ENCODE results near the gene GGACT.
A peak's percentile ranks its signal among the peaks of the same experiment; 100 is the strongest.
"Not testable (repeated sequence)": the region's sequence is repeated elsewhere in the genome, so short reads cannot be mapped to it uniquely, and the experiment has no call there.

Gene GGACT

DNA sequence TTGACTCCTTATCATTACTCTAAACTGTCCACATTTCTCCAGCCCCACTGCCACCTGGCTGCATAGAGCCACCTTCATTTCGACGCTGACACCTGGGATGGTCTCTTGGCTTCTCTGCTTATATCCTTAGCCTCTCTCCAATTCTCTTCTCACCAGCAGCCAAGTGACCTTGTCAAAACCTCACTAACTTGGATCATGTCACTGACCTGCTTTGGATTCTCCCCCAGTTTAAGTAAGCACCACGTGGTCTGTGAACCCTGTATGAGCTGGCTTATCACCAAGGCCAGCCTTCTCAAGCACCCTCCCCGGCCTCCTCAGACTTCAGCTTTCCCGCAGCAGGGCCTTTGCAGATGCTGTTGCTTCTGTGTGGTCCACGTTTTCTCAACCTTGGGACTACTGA is 12.3 kb upstream of the GGACT start:
- DNase-seq = no peak

DNA sequence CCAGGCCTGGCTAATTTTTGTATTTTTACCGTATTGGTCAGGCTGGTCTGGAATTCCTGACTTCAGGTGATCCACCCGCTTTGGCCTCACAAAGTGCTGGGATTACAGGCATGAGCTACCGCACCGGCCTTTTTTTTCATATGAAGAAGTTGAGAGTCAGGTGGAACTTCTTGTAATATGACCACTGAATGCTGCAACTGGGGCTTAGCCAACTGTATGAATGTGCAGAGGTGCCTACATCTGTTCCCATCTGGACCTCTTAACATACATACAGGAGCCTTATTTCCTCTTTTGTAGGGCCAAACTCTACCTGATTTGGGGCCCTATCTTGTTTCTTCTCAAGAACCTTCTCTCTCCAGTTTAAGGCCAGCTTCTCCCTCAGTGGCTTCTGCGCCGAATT is 11.9 kb upstream of the GGACT start:
- no peak for DNase-seq

DNA sequence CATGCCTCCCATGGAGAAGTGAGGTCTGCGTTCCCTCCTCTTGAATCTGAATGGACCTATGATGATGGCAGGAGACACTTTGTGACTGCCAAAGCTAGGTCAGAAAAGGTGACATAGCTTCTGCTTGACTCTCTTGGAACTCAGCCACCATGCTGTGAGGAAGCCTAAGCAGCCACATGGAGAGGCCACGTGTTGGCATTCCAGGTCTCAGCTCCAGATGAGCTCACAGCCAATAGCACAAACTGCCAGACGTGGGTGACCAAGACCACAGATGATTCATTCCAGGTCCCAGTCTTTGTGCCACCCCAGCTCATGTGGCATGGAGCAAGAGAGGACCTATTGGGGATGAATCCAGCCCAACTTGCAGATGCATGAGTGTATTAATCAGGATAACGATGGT is 8.7 kb upstream of the GGACT start:
- no peak for DNase-seq

DNA sequence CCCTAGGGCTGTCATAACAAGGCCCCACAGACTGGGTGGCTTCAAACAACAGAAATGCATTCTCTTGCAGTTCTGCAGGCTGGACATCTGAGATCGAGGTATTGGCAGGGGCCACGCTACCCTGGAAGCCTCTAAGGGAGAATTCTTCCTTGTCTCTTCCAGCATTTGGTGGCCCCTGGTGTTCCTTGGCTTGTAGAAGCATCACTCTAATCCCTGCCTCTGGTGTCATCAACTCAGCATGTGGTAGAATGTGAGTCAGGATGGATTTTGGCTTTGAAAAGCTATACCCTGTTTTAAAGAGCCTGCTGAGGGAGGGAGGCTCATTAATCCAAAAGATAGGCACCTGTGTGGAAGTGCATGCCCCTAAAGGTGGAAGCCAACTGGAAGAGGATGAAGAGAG is 7.9 kb upstream of the GGACT start:
- DNase-seq = no peak

DNA sequence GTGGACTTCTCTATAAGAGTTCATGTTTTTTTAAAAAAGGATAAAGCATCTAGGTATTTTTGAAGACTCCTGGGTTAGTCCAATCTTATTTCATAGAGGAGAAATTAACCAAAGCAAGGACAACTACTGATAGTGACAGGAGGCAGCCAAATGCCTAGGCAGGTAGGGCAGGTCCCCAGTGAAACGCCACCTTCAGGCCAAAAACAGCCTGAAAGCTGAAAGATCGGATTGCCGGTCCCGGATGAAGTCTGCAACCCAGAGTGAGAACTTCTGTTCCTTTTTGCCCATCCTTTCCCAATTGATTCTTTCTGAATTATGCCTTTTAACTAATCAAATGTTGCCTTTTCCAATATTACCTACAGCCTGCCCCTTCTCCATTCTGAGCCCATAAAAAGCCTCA is 6.1 kb upstream of the GGACT start:
- no peak for DNase-seq

DNA sequence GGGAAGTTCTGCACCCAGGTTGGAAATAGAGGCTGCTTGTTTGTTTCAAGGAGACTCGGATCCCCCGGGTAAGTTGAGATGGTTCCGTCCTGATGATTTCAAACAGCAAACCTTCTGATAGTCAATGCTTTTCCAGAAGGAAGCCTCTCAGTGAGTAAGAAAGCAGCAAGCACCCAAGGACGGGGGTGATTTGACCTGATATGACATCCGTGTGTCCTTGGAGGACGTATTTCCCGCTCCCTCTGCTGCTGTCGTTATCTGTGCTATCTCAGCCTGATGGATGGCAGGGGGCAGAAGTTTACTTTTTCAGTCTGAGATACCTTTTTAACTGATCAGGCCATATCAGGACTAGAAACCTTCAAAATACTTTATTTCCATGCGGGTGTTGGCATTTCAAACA is 5.7 kb upstream of the GGACT start:
- no peak for DNase-seq

DNA sequence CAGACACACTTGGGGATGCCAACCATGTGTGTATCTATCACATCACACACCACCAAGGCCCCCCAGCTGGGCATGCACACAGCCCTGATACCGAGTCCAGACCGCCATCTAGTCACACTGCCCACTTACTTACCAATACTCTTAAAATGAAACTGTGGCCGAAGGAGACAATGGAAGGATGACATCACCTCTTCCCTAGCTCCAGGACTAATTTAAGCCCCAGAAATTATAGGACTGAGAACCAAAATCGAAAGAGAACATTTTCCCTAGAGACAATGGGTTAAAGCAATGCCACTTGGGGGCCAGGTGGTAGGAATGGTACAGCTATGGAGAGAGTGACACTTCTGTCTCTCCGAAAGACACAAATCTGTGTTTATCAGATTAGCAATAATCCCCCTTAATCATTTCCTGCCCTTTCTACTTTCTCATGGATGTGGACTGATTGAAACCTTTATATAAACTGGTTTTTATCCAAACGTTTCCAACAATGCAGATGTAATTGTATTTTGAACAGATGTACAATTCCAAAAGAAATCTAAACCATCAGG is 663 bp upstream of the GGACT start:
- no peak for DNase-seq

DNA sequence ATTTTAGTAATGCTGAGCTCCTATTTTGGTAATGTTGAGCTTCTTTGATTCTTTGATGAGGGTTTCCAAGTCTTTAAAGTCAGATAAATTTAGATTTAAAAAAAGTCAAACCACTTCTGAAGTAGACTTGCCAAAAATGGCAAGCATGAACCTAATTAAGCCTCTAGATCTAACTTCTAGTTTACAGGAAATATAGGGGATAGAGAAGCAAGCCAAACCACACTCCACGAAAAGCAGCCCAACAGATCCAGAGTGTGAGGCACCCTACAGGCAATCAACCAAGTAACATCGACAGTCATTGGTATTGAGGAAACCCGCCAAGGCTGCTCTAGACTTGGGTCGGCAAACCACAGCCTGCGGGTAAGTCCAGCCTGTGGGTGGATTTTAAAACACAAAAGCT is 3.7 kb downstream of the GGACT start:
- DNase-seq = peak in 1 of 2 experiments; percentile 14

DNA sequence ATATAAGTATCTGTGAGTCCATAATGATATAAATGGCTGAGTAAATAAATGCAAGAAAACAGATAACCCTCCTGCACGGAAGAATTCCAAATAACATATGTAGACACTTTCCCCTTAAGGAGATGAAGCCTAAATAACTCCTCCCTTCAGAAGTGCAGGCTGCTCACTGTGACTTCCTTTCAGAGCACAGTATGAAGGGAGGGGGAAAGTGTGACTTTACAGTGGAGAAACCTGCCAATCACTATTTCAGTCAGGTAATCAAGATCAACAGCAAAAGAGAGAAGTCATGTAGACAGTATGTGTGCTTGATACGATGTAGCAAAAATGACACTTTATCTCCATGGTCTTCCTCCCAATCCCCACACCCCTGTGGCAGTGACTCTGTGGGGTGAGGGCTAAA is 7.1 kb downstream of the GGACT start:
- no peak for DNase-seq

DNA sequence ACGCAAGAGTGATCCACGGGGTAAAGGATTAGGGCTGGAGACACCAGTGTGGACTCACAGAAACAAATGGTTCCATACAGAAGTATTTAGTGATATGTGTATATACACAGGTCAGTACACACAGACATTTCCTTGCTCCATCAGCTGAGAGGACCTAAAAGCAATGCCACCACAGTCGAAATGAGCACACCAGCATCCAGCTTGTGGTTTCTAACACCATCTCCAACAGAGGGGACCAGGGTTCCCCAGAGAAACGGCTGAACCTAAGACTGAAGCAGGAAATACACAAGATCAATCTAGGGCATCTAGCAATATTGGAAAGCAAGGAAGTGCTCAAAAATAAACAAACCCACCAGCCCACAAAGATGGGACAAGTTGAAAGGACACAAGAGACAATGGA is 7.6 kb downstream of the GGACT start:
- no peak for DNase-seq

DNA sequence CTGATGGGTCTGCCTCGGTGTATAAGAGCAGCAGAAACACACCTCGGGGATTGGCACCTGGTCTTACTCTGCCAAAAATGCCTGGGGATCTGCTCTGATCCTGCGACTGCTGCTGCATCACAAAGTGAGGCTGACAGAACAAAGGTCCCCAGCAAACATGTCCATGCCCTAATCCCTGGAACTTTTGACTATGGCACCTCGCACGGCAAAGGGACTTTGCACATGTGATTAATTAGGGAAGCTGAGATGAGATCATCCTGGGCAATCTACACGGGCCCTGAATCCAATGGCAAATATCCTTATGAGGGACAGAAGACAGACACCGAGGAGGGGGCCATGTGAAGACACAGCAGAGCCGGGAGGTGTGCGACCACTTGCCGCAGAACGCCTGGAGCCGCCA is 8.5 kb downstream of the GGACT start:
- no peak for DNase-seq

DNA sequence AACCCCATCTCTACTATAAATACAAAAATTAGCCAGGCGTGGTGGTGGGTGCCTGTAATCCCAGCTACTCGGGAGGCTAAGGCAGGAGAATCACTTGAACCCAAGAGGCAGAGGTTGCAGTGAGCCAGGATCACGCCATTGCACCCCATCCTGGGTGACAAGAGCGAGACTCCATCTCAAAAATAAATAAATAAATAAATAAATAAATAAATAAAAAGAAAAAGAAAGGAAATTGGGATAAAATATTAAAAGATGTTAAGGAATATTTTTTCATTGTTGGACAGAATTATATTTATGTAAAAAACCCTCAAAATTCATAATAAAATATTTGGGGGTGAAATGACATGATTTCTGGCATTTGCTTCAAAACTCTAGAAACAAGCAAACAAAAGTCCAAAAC is 11.3 kb downstream of the GGACT start:
- not testable (repeated sequence) for DNase-seq

DNA sequence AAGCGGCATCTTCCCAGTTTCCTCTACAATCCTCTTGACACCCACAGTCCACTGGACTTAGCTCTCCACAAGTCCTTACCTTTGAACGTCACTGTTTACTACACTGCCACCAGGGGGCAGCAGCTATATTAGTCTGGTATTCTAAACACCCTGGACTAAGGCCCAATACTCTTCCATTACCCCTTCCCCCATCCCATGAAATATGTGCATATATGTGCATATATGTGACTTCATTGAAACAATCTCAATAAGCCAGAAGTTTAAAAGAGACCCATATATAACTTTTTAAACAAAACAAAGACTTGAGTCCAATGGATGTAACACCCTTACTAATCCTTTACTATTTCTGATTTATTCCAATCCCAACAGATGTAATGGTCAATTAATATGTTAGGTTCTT is 15.5 kb downstream of the GGACT start:
- peak; percentile 77 to 84 for DNase-seq

DNA sequence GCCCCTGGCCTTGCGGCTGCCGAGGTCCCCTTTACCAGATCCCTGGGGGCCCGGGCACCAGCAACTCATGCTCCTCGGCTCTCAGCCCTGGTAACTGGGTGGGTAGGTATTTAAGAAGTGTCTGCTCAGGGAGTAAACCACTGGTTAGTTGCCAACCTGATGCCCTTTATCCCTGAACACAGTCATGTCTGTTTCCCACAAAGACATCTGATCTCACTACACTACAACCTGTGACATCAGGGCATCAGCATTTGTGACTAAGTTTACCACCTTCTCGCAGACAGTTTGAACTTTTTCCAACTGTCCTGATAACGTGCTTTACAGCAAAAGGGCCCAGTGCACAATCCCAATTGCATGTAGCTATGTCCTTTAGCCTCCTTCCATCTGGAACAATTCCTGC is 22.0 kb downstream of the GGACT start:
- no peak for DNase-seq

DNA sequence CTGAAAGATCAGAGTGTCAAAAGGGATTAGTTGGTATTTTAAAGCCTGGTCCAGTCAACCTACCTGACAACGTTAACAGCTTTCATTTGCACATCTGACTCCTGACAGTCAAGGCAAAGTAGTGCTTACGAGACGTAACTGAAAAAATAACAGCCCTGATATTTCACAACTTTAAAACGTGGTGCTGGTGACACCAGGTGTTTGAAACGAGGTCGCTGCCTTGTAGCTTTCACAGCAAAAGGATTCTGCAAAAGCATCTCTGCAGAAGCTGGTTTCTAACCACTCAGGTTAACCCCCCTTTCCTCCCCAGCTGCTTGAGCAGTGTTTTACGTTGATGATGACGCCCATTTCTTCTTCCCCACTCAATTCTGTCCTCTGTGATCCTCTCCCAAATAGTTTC is 23.3 kb downstream of the GGACT start:
- no peak for DNase-seq

DNA sequence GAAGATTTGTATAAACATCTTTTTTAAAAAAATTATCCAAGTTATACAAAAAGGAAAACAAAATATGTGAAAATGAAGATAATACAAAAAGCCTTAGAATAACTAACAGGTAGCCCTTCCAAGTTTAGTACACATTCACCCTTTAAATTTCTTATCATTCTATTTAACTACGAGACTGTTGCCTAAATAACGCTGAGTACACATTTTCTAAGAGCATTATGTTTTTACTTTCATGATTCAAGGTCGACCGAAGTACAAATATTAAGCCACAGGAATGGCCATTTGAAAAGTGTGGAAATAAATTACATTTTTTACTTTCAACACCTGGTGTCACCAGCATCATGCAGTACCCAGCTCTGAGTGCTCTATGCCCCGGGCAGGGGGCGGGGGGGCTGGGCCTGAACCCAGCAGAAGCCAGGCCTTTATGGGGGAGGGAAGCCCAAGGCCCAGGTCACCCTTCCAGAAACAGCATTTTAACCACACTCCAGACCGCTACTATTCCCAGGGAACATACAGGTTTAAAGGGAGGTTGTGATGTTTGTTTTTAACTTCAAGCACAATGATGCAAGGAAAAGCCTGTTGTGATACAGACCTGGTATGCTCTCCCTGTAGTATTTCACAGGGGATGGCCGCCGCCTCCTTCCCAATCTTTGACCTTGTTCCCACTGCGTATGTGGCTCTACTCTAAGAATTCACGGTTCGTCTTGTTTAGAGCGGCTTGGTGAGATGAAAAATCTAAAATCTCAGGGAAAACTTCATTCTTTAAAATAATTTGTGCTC is 24.0 kb downstream of the GGACT start:
- DNase-seq = no peak

DNA sequence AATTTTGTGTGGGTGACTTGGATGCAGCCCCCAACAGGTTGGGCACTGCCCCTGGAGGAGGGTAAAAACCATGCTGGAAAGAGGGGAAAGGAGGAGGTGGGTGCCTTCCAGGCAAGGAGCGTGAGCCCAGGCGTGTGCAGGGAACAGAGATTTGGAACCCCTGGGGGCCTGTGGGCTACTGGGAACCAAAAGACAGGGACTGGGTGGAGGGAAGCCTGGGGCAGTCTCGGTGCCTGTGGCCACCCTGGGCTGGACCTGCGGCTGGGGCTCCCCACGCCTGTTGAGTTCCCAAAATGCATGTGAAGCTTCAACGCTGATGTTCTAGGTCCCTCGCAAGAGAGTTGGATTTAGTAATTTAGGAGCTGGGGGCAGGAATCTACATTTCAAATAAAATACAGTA is 24.8 kb downstream of the GGACT start:
- DNase-seq = no peak

DNA sequence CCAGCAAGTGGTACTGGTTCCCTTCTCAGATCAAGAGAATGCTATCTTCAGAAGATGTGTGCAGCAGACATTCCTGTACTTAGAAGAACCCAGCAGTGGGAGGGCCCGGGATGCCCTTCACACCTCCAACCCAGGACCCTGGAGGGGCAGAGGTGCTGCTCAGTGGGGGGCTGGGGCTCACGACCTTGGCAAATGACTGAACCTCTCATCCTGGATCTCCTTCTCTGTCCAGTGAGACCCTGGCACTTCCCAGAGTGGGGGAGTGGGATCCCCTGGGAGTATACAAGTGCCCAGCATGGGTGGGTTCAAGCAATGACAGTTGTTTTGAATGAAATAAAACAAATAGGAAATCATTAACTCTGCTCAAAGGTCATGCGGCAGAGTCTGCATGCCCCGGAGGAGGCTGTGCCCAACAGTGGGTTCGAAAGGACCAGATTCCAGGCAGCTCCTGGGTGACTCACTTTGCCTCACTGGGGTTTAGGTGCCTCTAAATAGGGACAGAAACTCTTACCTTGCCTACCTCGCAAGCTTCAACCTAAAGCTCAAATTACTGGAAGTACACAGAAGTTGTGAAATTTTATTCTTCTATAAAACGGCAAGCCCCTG is 26.9 kb downstream of the GGACT start:
- DNase-seq = no peak

DNA sequence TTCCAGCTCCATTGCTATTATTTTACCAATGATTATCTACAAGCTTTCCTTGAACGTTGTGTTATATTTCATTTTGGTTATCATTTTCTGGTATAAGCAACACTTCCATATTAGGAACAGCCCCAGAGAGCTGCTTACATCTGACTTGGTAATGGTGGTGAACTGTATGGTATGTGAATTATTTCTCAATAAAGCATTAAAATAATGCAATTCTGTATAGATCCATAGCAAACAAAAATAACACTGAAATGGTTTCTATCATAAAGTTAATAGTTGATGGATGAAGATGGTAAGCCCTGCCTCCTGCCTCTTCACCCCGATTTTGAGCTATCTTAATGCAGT is 27.5 kb downstream of the GGACT start:
- no peak for DNase-seq

DNA sequence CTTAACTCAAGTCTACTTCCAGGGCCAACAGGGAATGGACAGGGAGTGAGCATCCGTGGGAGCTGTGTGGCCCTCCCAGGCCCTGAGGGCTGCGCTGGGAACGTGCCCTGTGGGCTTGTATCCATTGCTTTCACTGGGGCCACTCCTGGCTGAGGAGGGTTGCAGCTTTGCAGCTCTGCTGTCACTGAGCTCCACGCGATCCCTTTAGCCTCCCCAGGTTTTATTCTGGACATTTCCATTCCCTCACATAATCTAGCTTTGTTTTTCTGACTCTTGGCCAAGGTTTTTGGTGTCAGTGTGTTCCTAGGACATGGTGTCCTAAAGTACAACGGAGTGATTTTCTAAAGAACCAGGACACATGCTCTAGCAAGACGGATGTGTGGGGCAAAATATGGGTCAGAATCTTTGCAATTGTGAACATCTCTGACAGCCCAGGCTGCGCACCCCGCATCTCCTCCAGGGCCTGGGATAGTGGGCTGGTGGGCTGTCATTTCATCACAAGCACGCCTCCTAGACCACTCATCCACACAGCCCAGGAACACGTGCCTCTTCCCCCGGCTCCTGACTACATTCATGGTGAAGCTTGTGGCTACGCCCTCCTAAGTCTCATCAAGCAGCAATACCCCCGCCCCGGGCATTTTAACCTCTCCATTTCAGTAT is 28.0 kb downstream of the GGACT start:
- no peak for DNase-seq

DNA sequence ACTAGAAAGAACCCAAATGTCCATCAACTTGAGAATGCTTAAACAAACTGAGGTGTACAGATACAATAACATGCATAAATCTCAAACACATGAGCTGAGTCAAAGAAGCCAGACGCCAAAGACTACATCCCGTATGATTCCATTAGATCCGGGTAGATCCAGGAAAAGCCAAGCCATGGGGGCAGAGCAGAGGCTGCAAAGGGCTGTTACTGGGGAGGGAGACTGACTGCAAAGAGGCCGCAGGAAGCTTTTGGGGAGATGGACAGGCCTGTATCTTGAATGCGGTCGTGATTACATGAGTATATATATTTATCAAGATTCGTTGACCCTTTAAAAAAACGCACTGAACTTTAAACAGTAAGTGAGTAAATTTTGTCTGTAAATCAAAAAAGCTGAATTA is 28.7 kb downstream of the GGACT start:
- DNase-seq = no peak

DNA sequence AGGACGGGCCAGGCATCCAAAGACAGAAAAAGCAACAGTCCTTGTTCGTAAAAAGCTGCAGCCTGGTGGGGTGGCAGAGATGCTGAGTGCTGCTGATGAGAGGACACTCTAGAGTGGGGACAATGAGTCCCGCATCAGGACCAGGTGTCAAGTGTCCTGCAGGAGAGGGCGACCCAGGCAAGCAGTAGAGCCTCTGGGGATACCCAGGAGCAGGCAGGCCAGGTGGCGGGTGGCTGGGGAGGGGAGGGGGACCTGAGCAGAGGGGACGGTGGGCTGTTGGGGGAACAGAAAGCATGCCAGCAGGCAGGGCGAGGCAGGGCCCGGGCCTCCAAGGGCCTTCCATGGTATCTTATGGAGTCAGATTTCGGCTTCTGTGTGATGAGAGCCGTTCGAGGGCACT is 35.8 kb downstream of the GGACT start:
- no peak for DNase-seq

DNA sequence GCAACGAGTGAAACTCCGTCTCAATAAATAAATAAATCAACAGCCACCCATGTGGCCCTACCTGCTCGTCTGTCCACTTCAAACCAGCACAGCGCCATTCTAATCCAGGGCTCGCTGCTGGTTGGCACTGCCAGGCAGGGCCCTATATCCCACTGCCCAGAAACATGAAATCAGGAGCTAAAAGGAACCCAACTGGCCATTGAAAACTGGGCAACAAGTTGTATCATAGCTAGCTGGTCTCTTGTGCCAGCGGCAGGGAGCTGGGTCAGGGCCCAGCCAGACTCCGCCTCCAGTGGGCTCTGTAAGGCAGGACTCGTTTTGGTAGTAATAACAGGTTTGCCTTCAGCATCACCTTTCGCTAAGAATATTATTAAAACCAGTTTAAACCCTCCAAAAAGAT is 39.3 kb downstream of the GGACT start:
- DNase-seq = no peak

DNA sequence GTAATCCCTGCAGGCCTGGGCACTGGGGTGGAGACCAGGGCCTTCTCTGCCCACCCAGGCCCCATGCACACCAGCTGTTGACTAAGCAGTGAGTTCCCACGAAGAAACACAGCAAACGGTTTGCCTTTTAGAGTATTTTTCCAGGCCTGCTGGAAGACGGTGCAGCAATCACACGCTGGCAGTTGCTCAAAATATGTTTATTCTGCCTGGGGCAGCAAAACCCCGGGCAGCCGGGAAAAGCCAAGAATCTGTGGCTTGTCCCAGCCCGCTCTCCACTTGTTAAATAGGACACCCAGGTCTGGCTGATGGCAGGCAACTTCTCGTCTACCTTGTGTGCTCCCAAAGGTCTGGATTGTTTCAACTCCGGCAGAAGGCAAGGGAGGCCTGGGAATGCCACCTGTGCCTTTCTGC is 40.8 kb downstream of the GGACT start:
- DNase-seq = no peak
